ENCODE results near the gene RAD18. TPM values are rescaled to one million over a fixed set of nuclear protein-coding genes. Genes with fewer than 3 reads are reported as not detected.

Gene RAD18
- total RNA-seq, 1 donor from 2014 or later = 22.1 TPM

- no peaks in the 10 kb centered on the region for H3K27me3 Mint-ChIP-seq (ENCODE audit: insufficient read depth, low read depth)
- Histone ChIP-seq H3F3A (ENCODE audit: low read depth) (no peaks in the 10 kb centered on the region), H3K27ac (no peak overlapping the region), H3K4me1 (no peaks in the 10 kb centered on the region), H3K4me2 (no peak overlapping the region), H2AFZ (replicated peaks) (no peak overlapping the region), H3K9ac (no peak overlapping the region), H3K36me3 (no peaks in the 10 kb centered on the region), H4K20me1 (ENCODE audit: low read depth) (no peaks in the 10 kb centered on the region), H3K9me3 (ENCODE audit: low read depth) (no peaks in the 10 kb centered on the region), H3K79me2 (ENCODE audit: low read depth) (no peaks in the 10 kb centered on the region), H3K4me3 (no peak overlapping the region), H3K27me3 (no peaks in the 10 kb centered on the region)
- H3K27ac Mint-ChIP-seq = no peak overlapping the region
- no peak overlapping the region for H3K4me3 Mint-ChIP-seq
- DNase-seq (ENCODE audit: low spot score) = no peak
- H3K4me1 Mint-ChIP-seq = peaks cover 13% of the 10 kb centered on the region
- H3K9me3 Mint-ChIP-seq = peaks cover 2% of the 10 kb centered on the region
- TF ChIP-seq EZH2 (IDR thresholded peaks at IDR 0.05) = no peak
- TF ChIP-seq CTCF (IDR thresholded peaks at IDR 0.05) = no peak
- TF ChIP-seq EZH2phosphoT487 (IDR thresholded peaks at IDR 0.05) = no peak
- peaks cover 22% of the 10 kb centered on the region for H3K36me3 Mint-ChIP-seq
Observed at GRCh38 chr3:8886546-8886945, 76.7 kb downstream of the RAD18 start.

GRCh38 chr3:8885536-8886316 is 77.5 kb downstream of the RAD18 start:
- H3K36me3 ChIP-seq = no peaks in the 10 kb centered on the region
- Mint-ChIP-seq H3K9me3 (peaks cover 2% of the 10 kb centered on the region), H3K27me3 (ENCODE audit: insufficient read depth, low read depth) (no peaks in the 10 kb centered on the region), H3K27ac (no peak overlapping the region), H3K4me1 (peaks cover 13% of the 10 kb centered on the region), H3K36me3 (peaks cover 23% of the 10 kb centered on the region), H3K4me3 (no peak overlapping the region)
- no peak for DNase-seq (ENCODE audit: low spot score)
- no peak overlapping the region for H2AFZ ChIP-seq (replicated peaks)
- H3K4me2 ChIP-seq = no peak overlapping the region
- no peaks in the 10 kb centered on the region for H3K4me1 ChIP-seq
- no peak overlapping the region for H3K9ac ChIP-seq
- no peaks in the 10 kb centered on the region for H3K9me3 ChIP-seq (ENCODE audit: low read depth)
- H4K20me1 ChIP-seq (ENCODE audit: low read depth) = no peaks in the 10 kb centered on the region
- H3K27me3 ChIP-seq = no peaks in the 10 kb centered on the region
- no peak overlapping the region for H3K4me3 ChIP-seq
- H3F3A ChIP-seq (ENCODE audit: low read depth) = no peaks in the 10 kb centered on the region
- no peak for TF ChIP-seq CTCF (IDR thresholded peaks at IDR 0.05)
- TF ChIP-seq EZH2 (IDR thresholded peaks at IDR 0.05) = no peak
- TF ChIP-seq EZH2phosphoT487 (IDR thresholded peaks at IDR 0.05) = no peak
- no peaks in the 10 kb centered on the region for H3K79me2 ChIP-seq (ENCODE audit: low read depth)
- no peak overlapping the region for H3K27ac ChIP-seq

GRCh38 chr3:8884630-8885290 is 78.5 kb downstream of the RAD18 start:
- TF ChIP-seq CTCF (IDR thresholded peaks at IDR 0.05) (no peak), EZH2 (IDR thresholded peaks at IDR 0.05) (no peak), EZH2phosphoT487 (IDR thresholded peaks at IDR 0.05) (no peak)
- Histone ChIP-seq H3F3A (ENCODE audit: low read depth) (no peaks in the 10 kb centered on the region), H3K4me2 (no peak overlapping the region), H3K4me1 (no peaks in the 10 kb centered on the region), H3K36me3 (no peaks in the 10 kb centered on the region), H3K79me2 (ENCODE audit: low read depth) (no peaks in the 10 kb centered on the region), H3K9ac (no peak overlapping the region), H4K20me1 (ENCODE audit: low read depth) (no peaks in the 10 kb centered on the region), H2AFZ (replicated peaks) (no peak overlapping the region), H3K4me3 (no peak overlapping the region), H3K27ac (no peak overlapping the region), H3K9me3 (ENCODE audit: low read depth) (no peaks in the 10 kb centered on the region), H3K27me3 (no peaks in the 10 kb centered on the region)
- Mint-ChIP-seq H3K36me3 (peaks cover 23% of the 10 kb centered on the region), H3K4me1 (peaks cover 13% of the 10 kb centered on the region), H3K27me3 (ENCODE audit: insufficient read depth, low read depth) (no peaks in the 10 kb centered on the region), H3K4me3 (no peak overlapping the region), H3K9me3 (peaks cover 2% of the 10 kb centered on the region), H3K27ac (no peak overlapping the region)
- no peak for DNase-seq (ENCODE audit: low spot score)

Data from neural progenitor cell (in vitro differentiated cells).